CD4-positive, alpha-beta T cell treated with Interleukin-10 for 1 hour (primary cell): ENCODE results near the gene DUSP16.
A peak's percentile ranks its signal among the peaks of the same experiment; 100 is the strongest.
"Not testable (repeated sequence)": the region's sequence is repeated elsewhere in the genome, so short reads cannot be mapped to it uniquely, and the experiment has no call there.

ENCODE experiments used
- DNase-seq: peaks from one replicate; pipeline ENCODE4 v3.0.0-alpha.2; 2020

DUSP16 gene

DNA sequence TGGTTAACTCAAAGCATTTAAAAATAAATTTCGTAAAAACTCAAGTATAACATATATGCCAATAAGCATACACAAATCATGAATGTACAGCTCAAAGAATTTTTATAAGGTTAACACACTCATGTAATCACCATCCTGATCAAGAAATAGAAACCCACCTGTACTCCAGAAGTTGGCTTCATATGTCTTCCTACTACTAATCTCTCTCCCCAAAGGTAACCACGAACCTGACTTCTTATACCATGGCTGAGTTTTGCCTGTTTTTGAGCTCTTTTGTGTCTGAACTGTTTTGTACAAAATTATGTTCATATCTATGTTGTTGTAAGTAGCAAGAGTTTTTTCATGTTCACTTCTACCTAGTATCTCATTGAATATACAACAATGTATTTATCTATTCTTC, 18.7 kb downstream of the DUSP16 start:
- DNase-seq, result no peak

DNA sequence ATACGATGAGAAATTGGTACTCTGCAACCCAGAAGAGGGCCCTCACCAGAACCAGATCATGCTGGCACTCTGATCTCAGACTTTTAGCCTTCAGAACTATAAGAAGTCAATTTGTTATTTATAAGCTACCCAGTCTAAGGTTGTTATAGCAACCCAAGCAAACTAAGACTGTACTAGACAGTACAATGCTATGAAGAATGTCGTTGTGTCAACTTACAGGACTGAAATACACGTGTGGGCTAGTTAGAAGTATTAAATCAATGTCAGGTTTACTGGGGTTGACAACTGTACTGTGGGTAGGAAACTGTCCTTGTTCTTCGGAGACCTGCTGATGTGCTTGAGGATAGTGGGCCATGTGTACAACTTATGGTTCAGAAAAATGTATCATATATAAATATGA, 19.7 kb downstream of the DUSP16 start:
- DNase-seq, result no peak

DNA sequence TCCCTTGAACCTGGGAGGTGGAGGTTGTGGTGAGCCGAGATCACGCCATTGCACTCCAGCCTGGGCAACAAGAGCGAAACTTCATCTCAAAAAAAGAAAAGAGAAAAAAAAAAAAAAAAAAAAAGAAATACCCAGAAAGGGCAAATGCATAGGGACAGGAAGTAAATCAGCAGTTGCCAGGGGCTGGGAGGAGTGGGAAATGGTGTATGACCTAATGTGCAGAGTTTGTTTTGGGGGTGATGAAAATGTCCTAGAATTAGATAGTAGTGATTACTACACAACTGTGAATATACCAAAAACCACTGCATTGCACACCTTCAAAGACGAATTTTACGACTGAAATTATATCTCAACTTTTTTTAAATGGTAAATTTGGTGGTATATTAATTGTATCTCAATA, 20.4 kb downstream of the DUSP16 start:
- no peak for DNase-seq

DNA sequence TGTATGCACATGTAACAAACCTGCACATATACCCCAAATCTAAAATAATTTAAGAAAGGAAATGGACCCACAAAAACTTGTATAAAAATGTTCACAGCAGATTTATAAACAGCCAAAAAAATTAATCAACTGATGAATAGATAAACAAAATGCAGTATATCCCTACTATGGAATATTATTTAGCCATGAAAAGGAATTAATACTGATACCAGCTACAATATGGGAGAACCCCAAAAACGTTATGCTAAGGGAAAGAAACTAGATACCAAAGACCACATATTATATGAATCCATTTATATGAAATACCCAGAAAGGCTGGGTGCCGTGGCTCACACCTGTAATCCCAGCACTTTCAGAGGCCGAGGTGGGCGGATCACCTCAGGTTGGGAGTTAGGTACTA, 20.9 kb downstream of the DUSP16 start:
- DNase-seq, result no peak

DNA sequence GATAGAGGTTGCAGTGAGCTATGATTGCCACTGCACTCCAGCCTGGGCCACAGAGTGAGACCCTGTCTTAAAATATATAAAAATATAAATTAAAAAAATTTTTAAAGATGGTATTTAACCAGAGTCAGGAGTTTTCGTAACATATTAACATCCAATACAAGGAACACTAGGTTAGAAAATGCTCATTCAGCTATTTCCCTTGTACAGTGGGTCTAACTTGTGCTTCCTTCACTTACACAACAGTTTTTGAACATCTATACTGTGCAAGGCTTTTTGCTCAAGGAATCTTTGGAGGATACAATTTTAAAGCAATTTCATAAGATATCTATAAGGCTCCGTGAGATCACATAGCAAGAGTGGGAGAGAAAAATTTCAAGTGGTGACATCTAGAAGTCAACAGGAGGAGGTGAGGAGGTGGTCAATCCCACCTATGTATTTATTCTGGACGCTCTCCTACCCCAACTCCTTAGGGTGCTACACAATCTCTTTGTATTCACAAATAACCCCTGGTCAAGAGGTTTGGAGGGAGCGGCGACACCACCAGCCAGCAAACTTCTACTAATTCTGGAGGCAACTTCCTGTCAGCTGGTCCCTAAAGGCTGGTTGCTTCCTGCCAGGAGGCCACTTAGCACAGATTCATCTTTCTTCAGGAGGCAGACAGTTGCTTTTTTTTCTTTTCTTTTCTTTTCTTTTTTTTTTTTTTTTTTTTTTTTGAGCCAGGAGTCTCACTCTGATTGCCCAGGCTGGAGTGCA, 22.2 kb downstream of the DUSP16 start:
- DNase-seq, result no peak

DNA sequence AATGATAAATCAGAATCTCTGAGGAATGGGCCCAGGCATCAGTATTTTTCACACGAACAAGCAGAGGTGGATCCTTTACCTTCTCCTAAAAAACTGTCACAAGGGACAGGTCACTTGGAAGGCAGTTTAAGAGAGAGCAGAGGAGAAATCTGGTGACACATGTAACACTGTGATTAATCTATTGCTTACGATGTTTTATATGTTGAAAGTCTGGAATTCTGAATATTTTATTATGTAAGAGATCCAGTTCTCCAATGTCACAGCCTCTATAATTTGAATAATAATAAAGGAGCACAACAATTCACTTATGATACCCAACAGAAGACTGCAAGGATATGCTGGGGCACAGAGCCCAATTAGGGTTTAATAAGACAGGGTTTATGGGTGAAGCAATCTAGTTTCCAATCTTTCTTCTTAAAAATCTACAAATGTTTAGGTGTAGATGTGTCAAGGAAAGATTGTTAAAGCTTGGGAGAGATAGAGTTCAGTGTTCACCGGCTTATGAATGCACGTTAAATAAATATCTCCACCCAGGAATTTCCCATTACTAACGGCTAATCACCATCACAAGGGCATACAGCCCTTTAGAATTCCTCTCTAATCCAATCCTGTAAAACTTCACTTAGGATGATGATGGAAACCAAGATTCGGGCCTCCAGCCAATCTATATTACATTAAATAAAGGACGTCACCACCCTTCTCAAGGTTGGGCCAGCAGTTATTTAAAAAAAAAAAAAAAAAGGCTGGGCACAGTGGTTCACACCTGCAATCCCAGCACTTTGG, 23.4 kb downstream of the DUSP16 start:
- DNase-seq, result no peak

DNA sequence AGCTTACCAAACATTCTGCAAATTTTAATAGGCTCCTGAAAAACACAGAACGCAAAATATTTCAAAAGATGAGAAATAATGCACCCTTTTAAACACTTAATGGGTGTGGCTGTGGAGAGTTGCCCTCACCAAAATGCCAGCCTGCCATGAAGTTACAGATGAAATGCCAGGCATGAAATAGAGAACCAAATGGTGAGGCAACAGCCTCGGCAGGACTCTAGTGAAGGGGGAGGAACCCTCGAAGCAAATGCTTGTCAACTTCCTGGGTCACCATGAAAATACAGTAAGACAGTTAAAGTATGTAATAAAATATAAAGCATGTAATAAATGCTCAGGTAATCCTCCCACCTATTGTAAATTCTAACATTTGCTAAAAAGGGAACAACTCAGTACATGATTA, 24.1 kb downstream of the DUSP16 start:
- DNase-seq, result no peak

DNA sequence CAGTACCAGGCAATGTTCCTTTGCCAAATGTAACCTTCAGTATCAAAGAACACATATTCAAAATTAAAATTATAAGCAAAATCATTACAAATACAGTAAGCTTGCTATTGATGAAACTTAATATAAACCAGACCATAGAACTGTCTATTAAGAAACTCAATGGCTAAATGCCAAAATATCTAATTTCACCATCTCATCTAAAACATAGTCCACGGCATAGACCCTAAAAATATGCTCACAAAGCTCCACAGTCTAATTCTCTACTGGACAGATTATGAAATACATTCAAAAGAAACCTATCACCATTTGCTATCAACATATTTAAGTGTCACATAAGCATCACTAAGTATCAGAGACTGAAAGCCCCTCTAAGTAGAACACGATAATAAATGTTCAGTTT, 25.2 kb downstream of the DUSP16 start:
- no peak for DNase-seq

DNA sequence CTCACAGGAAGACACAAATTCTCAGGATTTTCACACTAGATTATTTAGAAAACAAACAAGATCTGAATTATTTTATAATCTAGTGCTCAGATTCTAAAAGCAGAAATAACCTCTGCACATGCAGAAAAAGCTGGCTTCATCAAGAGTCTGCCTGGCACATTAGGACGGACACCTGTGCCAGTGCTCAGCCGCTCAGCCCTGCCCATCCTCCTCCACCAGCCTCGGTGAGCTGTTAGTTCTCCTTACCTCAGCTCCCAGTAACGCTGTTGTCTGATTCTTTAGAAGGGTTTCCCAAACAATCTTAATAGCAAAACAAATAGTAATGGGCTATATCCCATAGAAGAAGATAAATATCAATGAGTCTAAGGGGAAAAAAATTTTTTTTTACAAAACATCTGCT, 27.7 kb downstream of the DUSP16 start:
- DNase-seq, result no peak

DNA sequence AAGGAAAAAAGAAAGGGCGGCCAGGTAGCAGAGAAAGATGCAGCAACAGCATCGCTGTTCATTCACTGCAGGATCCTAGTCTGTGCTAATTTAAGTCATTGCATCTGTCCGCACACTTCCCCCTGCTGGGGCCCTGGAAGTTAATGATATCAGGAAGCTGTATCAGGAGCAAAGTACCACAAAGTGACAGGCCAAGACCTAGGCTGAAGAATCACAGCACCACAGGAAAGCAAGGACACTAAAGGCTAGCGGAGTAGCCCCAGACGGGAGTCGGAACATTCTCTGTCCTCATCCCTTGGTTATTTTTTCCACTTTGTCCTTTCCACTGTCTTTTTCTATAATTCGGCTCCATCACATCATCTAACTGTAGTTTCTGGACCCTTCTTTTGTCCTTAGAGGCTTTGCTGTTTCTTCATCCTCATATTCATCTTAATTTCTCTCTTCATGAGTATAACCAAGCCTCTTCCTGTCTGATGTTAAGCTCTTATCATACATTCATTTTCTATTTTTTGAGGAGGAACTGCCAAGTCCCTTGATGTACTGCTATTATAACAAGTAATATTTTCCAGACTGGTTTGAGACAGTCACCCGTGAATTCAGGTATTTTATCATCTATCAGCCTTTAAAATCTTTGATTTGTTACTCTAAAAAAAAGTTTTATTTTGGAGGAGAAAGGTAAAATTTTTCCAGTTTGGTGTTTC, 28.3 kb downstream of the DUSP16 start:
- no peak for DNase-seq

DNA sequence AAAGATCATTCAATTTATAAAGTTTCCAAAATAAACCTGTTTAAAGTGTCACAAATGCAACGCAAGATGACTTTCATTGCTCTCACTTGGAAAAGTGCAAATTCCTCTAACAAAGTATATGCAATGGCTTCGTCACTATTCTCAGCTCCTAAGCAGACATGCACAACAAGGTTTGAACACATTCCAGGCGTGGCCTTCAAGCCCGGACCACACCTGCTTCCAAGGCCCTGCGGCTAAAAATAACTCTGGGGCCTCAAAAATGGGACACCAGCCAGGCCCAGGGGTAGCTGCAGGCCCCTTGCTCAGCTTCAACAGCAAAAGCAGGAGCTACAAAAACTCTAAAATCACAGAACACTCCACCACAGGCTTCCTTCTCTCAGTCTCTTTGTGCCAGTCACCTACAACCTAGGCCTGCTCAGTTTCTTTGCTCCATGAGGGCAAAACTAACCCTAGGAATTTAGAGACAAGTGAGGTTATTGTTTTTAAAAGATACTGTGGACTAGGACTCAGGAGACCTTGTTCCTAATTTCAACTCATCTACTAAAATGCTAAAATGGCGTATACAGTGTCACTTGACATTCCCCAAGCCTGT, 29.3 kb downstream of the DUSP16 start:
- DNase-seq, result no peak

DNA sequence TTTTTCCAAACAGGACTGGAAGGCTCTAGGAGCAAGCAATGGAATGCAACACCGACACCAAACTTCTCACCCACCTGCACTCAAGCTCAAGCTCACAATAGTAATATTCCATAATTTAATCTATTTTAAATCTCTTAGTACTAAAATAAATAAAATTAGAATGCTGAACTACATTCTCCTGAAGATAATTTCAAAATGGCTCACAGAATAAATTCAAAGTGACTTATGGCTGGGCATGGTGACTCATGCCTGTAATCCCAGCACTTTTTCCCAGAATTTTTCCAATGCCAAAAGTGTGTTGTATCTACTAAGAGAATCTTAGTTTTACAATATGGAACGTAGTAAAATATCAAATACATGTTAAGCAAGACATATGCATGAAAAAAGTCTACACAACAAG, 31.5 kb downstream of the DUSP16 start:
- no peak for DNase-seq

DNA sequence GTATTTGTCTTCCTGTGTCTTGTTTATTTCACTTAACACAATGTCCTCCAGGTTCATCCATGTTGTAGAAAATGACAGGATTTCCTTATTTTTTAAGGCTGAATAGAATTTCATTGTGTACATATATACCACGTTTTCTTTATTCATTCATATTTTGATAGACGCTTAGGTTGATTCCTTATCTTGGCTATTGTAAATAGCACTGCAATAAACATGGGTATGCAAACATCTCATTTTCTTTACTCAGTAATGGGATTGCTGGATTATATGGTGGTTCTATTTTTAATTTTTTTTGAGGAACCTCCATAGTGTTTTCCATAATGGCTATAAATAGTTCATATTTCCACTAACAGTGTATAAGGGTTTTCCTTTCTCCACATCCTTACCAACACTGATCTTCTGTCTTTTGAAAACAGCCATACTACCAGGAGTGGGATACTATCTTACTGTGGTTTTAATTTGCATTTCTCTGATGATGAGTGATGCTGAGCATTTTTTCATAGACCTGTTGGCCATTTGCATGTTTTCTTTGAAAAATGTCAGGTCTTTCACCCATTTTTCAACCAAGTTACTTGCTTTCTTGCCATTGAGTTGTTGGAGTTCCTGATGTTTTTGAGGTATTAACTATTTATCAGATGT, 32.8 kb downstream of the DUSP16 start:
- DNase-seq, result no peak

DNA sequence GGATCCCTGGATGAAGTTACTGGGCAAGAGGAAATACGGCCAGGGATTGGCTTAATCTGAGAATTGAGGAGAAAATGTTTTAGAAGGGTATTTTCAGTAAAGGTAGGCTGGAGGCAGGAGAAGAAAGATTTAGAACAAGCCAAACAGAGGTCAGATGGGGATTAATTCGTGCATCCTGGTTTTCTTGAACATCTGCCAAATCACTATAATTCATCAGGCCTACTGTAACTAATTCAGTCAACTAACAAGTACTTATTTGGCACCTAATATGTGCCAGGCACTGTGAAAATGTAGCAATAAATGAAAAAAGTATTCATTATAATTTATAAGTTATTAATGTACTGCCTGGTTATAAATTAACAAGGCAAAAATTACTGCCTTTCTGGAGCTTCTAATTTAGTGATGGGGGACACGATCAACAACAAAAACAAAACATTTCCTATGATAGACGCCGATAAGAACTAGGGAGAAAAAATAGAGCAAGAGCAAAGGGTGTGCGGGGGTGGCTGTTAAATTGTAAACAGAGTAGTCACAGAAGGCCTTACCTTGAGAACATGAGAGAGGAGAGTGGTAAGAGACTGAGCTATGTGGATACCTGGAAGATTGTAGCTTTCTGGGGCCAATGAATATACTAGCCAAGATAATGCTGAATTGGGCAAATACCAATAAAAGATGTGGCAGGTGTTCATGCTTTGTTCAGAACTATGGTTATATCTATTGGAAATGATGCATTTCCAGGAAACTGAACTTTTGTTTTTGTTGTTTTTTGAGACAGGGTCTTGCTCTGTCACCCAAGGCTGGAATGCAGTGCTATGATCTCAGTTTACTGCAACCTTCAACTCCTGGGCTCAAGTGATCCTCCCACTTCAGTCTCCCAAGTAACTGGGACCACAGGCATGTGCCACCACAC, 34.0 kb downstream of the DUSP16 start:
- no peak for DNase-seq

DNA sequence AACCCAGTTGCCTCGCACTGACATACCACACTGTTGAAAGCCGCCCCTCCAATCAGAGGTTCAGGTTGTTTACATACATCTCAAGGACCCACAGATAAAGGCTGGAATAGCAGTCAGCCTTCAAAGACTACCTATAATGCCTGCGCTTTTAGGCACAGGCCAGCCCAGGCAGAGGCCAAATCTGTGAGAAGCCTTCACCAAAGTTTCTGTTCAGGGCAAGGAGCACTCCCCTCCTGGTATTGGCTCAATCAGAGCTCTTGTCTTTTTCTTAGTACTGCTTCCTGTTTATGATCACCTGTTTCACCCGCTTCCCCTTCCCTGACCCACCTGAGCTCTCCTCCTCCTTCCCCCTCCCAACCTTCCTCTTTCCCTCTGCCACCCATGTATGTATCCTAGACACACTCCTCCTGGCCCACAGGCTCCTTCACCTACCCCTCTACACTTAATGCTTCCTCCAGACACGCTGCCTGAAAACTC, 34.8 kb downstream of the DUSP16 start:
- peak; percentile 37 for DNase-seq

DNA sequence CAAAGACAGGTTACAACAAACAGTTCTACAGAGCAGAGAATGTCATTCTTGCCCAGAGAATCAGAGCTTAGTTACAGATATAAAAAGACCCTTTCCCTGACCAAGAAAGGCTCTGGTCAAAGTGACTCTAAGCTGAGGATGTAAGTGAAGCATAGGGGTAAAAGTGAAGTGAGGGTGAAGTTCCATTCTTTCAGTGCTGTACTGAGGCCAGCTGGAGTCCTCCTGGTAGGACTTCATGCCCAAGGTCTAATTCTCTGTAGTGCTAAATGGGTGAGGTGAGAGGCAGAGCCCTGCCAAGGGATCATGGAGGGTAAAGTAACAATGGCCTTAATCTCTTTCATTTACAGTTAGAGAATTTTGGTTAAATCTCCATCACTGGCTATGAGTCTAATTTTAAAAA, 38.5 kb downstream of the DUSP16 start:
- DNase-seq, result no peak

DNA sequence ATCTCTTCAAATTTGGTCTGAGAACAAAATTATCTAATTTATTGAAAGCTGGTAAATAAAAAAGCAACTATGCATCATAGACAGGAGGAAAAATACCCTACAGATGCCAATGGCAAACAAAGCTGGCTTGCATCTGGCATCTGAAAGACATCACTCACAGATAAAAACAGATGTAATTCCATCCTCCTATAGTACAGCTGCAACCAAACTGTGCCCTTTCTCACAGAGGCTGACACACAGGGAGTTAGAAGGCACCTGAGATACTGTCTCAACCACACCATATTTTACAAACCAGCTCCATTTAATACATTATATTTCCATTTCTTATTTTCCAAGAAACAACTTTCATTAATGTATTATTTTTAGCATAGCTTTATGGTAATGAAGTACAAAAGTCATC, 39.4 kb downstream of the DUSP16 start:
- no peak for DNase-seq

DNA sequence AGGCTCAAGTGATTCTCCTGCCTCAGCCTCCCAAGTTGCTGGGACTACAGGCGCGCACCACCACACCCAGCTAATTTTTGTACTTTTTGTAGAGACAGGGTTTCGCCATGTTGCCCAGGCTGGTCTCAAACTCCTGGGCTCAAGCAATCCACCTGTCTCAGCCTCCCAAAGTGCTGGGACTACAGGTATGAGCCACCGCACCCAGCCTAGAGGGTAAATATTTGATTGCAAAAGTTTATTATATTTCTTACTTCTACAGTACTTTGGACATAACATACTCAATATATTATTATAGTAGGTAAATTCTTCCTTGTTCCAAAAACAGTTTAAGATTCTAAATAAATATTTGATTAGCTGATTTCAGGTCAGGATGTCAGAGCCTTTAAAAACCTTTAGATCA, 40.0 kb downstream of the DUSP16 start:
- DNase-seq, result not testable (repeated sequence)

DNA sequence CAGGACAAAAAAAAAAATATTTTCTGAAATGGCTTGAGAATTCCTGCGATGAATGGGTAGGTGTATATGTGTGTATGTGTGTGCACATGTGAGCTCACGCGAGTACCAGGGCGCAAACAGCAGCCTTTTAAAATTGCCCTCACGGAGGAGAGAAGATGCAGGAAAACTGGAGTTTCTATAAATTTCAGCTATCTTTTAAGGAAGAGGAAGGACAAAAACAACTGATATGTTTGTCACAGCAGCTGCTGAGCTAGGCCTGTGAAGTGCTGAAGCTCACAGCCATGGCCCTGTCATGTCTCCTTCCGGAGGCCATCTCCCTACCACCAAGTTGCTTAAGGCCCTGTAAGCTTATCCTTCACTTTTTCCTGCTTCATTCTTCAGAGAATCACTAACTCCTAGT, 40.8 kb downstream of the DUSP16 start:
- DNase-seq, result no peak

DNA sequence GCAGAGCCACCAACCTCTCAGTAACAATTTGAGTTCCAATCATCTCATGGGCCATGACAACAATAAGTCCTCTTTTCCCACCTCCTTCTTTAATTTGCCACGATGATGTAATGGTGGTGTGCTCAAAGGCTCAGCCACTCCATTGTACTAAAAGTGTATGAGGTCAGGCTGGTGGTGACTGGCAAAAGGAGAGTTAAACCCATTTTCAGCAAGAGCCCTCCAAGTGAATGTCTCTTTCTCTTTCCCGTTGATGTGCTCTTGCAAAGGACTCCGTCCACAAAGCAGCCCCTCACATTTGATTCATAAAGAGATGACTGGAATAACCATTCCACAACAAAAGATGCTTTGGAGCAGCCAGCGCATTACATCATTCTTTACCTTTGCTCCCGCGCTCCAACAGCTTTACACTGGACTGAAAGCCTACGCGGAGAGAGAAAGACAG, 41.6 kb downstream of the DUSP16 start:
- DNase-seq, result no peak

DNA sequence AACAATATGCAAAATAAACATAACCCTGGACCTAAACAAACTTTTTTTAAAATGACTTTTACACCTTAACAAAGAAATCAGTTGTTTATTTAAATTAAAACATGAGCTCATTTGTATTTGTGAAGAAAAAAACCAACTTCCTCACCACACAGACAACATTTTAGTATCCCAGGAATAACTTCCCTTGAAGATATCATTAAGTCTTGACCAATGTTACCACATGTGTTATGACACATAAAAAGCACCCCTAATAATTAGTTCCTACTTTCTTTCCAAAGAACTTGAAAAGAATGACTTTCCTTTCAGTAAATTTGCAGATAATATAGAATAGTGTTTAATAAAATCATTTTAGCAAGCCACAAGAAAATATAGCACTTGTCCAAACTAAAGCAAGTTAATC, 42.4 kb downstream of the DUSP16 start:
- no peak for DNase-seq
